H9 (cell line): ENCODE measurements around the gene LIPE. TPM values are rescaled to one million over a fixed set of nuclear protein-coding genes. Genes with fewer than 3 reads are reported as not detected.

Experiments used
- DNase-seq: peaks from one replicate; pipeline ENCODE4 v3.0.0-alpha.2; 2017
- H2AFZ ChIP-seq: one replicate; pipeline ENCODE4 v1.6.1; 2013; ENCODE audit warnings: mild to moderate bottlenecking, low read length, control low read depth, moderate library complexity
- H2AK5ac ChIP-seq: 2 replicates; pipeline ENCODE4 v1.6.1; 2013; ENCODE audit warnings: low read length, control low read depth, mixed read lengths; ENCODE audit not compliant: insufficient read length
- H2BK120ac ChIP-seq: one replicate; pipeline ENCODE4 v1.6.1; 2013; ENCODE audit warnings: low read depth, mild to moderate bottlenecking, low read length, control low read depth, inconsistent platforms; ENCODE audit not compliant: poor library complexity, severe bottlenecking
- H2BK12ac ChIP-seq: 2 replicates; pipeline ENCODE4 v1.6.1; 2013; ENCODE audit warnings: low read length, control low read depth, mixed read lengths, low read depth; ENCODE audit not compliant: insufficient read length
- H2BK15ac ChIP-seq: 2 replicates; pipeline ENCODE4 v1.6.1; 2013; ENCODE audit warnings: low read depth, low read length, control low read depth
- H2BK20ac ChIP-seq: one replicate; pipeline ENCODE4 v1.6.1; 2013; ENCODE audit warnings: low read depth, mild to moderate bottlenecking, low read length, control low read depth, inconsistent platforms; ENCODE audit not compliant: poor library complexity, severe bottlenecking
- H2BK5ac ChIP-seq: 2 replicates; pipeline ENCODE4 v1.6.1; 2013; ENCODE audit warnings: low read length, control low read depth, mixed read lengths; ENCODE audit not compliant: insufficient read length
- H3K14ac ChIP-seq: 2 replicates; pipeline ENCODE4 v1.6.1; 2013; ENCODE audit warnings: low read length, control low read depth; ENCODE audit not compliant: insufficient read depth
- H3K18ac ChIP-seq: 2 replicates; pipeline ENCODE4 v1.6.1; 2013; ENCODE audit warnings: low read depth, mild to moderate bottlenecking, mixed read lengths, low read length, control low read depth; ENCODE audit not compliant: insufficient read length
- H3K23ac ChIP-seq: 2 replicates; pipeline ENCODE4 v1.6.1; 2013; ENCODE audit warnings: low read length, control low read depth, mixed read lengths, low read depth; ENCODE audit not compliant: insufficient read length
- H3K23me2 ChIP-seq: 2 replicates; pipeline ENCODE4 v1.6.1; 2013; ENCODE audit warnings: low read depth, mild to moderate bottlenecking, mixed read lengths, low read length, control low read depth; ENCODE audit not compliant: insufficient read length, poor library complexity, severe bottlenecking
- H3K27ac ChIP-seq: 2 replicates; pipeline ENCODE4 v1.5.1; 2013; ENCODE audit warnings: low read length, control low read depth, mixed read lengths, low read depth; ENCODE audit not compliant: insufficient read length
- H3K27me3 ChIP-seq: 2 replicates; pipeline ENCODE4 v1.6.1; 2013; ENCODE audit warnings: low read length, control low read depth, inconsistent platforms; ENCODE audit not compliant: insufficient read depth
- H3K4ac ChIP-seq: 2 replicates; pipeline ENCODE4 v1.6.1; 2013; ENCODE audit warnings: low read depth, mild to moderate bottlenecking, control low read depth, inconsistent platforms, low read length, moderate library complexity
- H3K4me1 ChIP-seq: 2 replicates; pipeline ENCODE4 v1.6.1; 2013; ENCODE audit warnings: low read length, control low read depth, inconsistent platforms; ENCODE audit not compliant: insufficient read depth
- H3K4me2 ChIP-seq: 2 replicates; pipeline ENCODE4 v1.6.1; 2013; ENCODE audit warnings: low read length, control low read depth, mixed read lengths; ENCODE audit not compliant: insufficient read length, insufficient read depth
- H3K56ac ChIP-seq: 2 replicates; pipeline ENCODE4 v1.6.1; 2013; ENCODE audit warnings: low read depth, mild to moderate bottlenecking, mixed read lengths, low read length, control low read depth; ENCODE audit not compliant: insufficient read length
- H3K79me1 ChIP-seq: 2 replicates; pipeline ENCODE4 v1.6.1; 2013; ENCODE audit warnings: low read depth, mild to moderate bottlenecking, moderate library complexity, low read length, control low read depth, inconsistent platforms; ENCODE audit not compliant: insufficient read depth, poor library complexity, severe bottlenecking
- H3K79me2 ChIP-seq: 2 replicates; pipeline ENCODE4 v1.6.1; 2013; ENCODE audit warnings: low read length, control low read depth, inconsistent platforms; ENCODE audit not compliant: insufficient read depth
- H3K9ac ChIP-seq: 2 replicates; pipeline ENCODE4 v1.6.1; 2013; ENCODE audit warnings: low read length, control low read depth, mixed read lengths; ENCODE audit not compliant: insufficient read length; ENCODE audit errors: extremely low read depth
- H3K9me3 ChIP-seq: one replicate; pipeline ENCODE4 v1.6.1; 2013; ENCODE audit warnings: low read depth, low read length, inconsistent platforms; ENCODE audit not compliant: control insufficient read depth
- H3T11ph ChIP-seq: one replicate; pipeline ENCODE4 v1.6.1; 2013; ENCODE audit warnings: mild to moderate bottlenecking, low read length, control low read depth, inconsistent platforms
- H4K20me1 ChIP-seq: one replicate; pipeline ENCODE4 v1.6.1; 2013; ENCODE audit not compliant: control insufficient read depth, insufficient read length, insufficient read depth
- H4K5ac ChIP-seq: 2 replicates; pipeline ENCODE4 v1.6.1; 2013; ENCODE audit warnings: low read depth, mild to moderate bottlenecking, mixed read lengths, low read length, control low read depth; ENCODE audit not compliant: insufficient read length
- H4K8ac ChIP-seq: replicated peaks from 2 replicates; pipeline ENCODE4 v1.6.1; 2013; ENCODE audit warnings: low read length, control low read depth, mixed read lengths, low read depth; ENCODE audit not compliant: insufficient read length
- H4K91ac ChIP-seq: 2 replicates; pipeline ENCODE4 v1.6.1; 2013; ENCODE audit warnings: low read depth, mild to moderate bottlenecking, moderate library complexity, mixed read lengths, low read length, control low read depth; ENCODE audit not compliant: insufficient read length
- H3K27ac Mint-ChIP-seq, 3 experiments: 2 replicates in 2 of 3; 3 replicates in 1 of 3; pipeline ENCODE4 v1.8.0; 2020 to 2021; ENCODE audit warnings: mixed read lengths in 3 of 3, mild to moderate bottlenecking in 1 of 3, moderate library complexity in 1 of 3
- H3K27me3 Mint-ChIP-seq: 2 replicates; pipeline ENCODE4 v1.8.0; 2021; ENCODE audit warnings: low read depth, mild to moderate bottlenecking, moderate library complexity, mixed read lengths
- H3K36me3 Mint-ChIP-seq, 3 experiments: 2 replicates in 2 of 3; 3 replicates in 1 of 3; pipeline ENCODE4 v1.8.0; 2020 to 2021; ENCODE audit warnings: low read depth in 3 of 3, mixed read lengths in 3 of 3; ENCODE audit not compliant: insufficient read depth in 1 of 3
- H3K4me1 Mint-ChIP-seq, 2 experiments: 2 replicates each; pipeline ENCODE4 v1.8.0; 2020; ENCODE audit warnings: mixed read lengths in 2 of 2
- H3K4me3 Mint-ChIP-seq, 2 experiments: 2 replicates in 1 of 2; 3 replicates in 1 of 2; pipeline ENCODE4 v1.8.0; 2020 to 2021; ENCODE audit warnings: mild to moderate bottlenecking in 2 of 2, mixed read lengths in 2 of 2, moderate library complexity in 1 of 2
- H3K9me3 Mint-ChIP-seq, 2 experiments: 2 replicates in 1 of 2; 3 replicates in 1 of 2; pipeline ENCODE4 v1.8.0; 2020; ENCODE audit warnings: mild to moderate bottlenecking in 2 of 2, mixed read lengths in 2 of 2, moderate library complexity in 1 of 2
- WGBS: extraction: QIAGEN DNeasy Blood & Tissue Kit; methylation state at CpG from one replicate; pipeline ENCODE4 v1.1.7; 2013; ENCODE audit warnings: missing lambda C conversion rate, low lambda C conversion rate, mixed read lengths; ENCODE audit not compliant: insufficient read length; ENCODE audit errors: extremely low coverage; 5-methylcytosine and 5-hydroxymethylcytosine counted together
- total RNA-seq: library from RNA; stranded (reverse); gene quantifications from 2 replicates; pipeline ENCODE4 v1.2.1, GENCODE V29; 2021
- TF ChIP-seq, protein P1 (sequence below): fragments of 200-600 bp; sonication (generic); conservative IDR thresholded peaks from 3 replicates; pipeline ENCODE4 v1.8.0; 2021; ENCODE audit warnings: antibody characterized with exemption, mild to moderate bottlenecking

The LIPE gene
- total RNA-seq, 1 experiment from 2014 or later, result 6.3 TPM

GRCh38 chr19:42433503-42434260 lies 6.5 kb upstream of the LIPE start:
- no CpG with 5 or more reads among the region's 9 CpGs for WGBS
- Histone ChIP-seq H4K20me1 (no peaks in the 10 kb centered on the region), H4K5ac (no peak overlapping the region), H3K79me2 (no peaks in the 10 kb centered on the region), H3T11ph (no peak overlapping the region), H3K9me3 (no peaks in the 10 kb centered on the region), H3K27ac (no peak overlapping the region), H3K9ac (no peak overlapping the region), H3K56ac (no peak overlapping the region), H2BK5ac (no peak overlapping the region), H4K91ac (no peak overlapping the region), H2BK15ac (no peak overlapping the region), H3K27me3 (no peaks in the 10 kb centered on the region), H3K4ac (no peak overlapping the region), H3K4me1 (no peaks in the 10 kb centered on the region; the same call in 1 of the 2 replicates), H2BK20ac (no peak overlapping the region), H3K14ac (no peak overlapping the region), H3K79me1 (no peaks in the 10 kb centered on the region), H3K4me2 (no peak overlapping the region), H2BK120ac (no peak overlapping the region), H3K18ac (peak overlapping the region; percentile 51), H2BK12ac (no peak overlapping the region), H2AFZ (peak overlapping the region; percentile 89), H3K23ac (no peak overlapping the region), H2AK5ac (no peak overlapping the region), H4K8ac (no peak overlapping the region), H3K23me2 (no peaks in the 10 kb centered on the region)
- Mint-ChIP-seq H3K4me1 (peaks cover 6 to 10% of the 10 kb centered on the region in 2 experiments), H3K27me3 (peaks cover 30% of the 10 kb centered on the region), H3K9me3 (no peaks in the 10 kb centered on the region), H3K4me3 (no peak overlapping the region), H3K27ac (no peak overlapping the region), H3K36me3 (no peaks in the 10 kb centered on the region)
- TF ChIP-seq, protein P1, sequence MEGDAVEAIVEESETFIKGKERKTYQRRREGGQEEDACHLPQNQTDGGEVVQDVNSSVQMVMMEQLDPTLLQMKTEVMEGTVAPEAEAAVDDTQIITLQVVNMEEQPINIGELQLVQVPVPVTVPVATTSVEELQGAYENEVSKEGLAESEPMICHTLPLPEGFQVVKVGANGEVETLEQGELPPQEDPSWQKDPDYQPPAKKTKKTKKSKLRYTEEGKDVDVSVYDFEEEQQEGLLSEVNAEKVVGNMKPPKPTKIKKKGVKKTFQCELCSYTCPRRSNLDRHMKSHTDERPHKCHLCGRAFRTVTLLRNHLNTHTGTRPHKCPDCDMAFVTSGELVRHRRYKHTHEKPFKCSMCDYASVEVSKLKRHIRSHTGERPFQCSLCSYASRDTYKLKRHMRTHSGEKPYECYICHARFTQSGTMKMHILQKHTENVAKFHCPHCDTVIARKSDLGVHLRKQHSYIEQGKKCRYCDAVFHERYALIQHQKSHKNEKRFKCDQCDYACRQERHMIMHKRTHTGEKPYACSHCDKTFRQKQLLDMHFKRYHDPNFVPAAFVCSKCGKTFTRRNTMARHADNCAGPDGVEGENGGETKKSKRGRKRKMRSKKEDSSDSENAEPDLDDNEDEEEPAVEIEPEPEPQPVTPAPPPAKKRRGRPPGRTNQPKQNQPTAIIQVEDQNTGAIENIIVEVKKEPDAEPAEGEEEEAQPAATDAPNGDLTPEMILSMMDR, result peak; percentile 96
- peak; percentile 78 for DNase-seq
